HepG2 (cell line): ENCODE measurements around the gene HEXD. TPM values are rescaled to one million over a fixed set of nuclear protein-coding genes. Genes with fewer than 3 reads are reported as not detected.

Experiments
- AHR ChIP-seq: IDR thresholded peaks from 2 replicates; pipeline ENCODE4 v1.6.1; 2018; ENCODE audit warnings: missing genetic modification reagents, missing compliant biosample characterization
- HOXA5 ChIP-seq: sonication (generic); formaldehyde crosslinking; IDR thresholded peaks from 2 replicates; pipeline ENCODE4 v1.4.0; 2020; ENCODE audit warnings: missing genetic modification reagents
- JDP2 ChIP-seq: sonication (generic); formaldehyde crosslinking; IDR thresholded peaks from 2 replicates; pipeline ENCODE4 v1.8.1; 2022; ENCODE audit warnings: missing genetic modification reagents, borderline replicate concordance
- RAD51 ChIP-seq: fragments of 450-650 bp; IDR thresholded peaks from 2 replicates; pipeline ENCODE4 v1.6.1; 2016; ENCODE audit warnings: borderline replicate concordance
- SALL2 ChIP-seq: sonication (generic); formaldehyde crosslinking; IDR thresholded peaks from 2 replicates; pipeline ENCODE4 v1.8.1; 2023; ENCODE audit warnings: mild to moderate bottlenecking, missing genetic modification reagents, inconsistent platforms
- ZNF350 ChIP-seq: sonication (generic); formaldehyde crosslinking; IDR thresholded peaks from 2 replicates; pipeline ENCODE4 v1.4.0; 2020; ENCODE audit warnings: mild to moderate bottlenecking, low read depth, missing genetic modification reagents, borderline replicate concordance
- ZNF460 ChIP-seq: sonication (generic); formaldehyde crosslinking; IDR thresholded peaks from 2 replicates; pipeline ENCODE4 v1.5.1; 2020; ENCODE audit warnings: missing genetic modification reagents, mild to moderate bottlenecking, borderline replicate concordance
- polyA plus RNA-seq, 8 experiments: library from polyadenylated mRNA; depleted of rRNA in 3 of 8; stranded (reverse) in 7 of 8; unstranded in 1 of 8; fragments of >200 nt; fragmentation: Illumina TruSeq in 4 of 8; extraction: Trizol in 4 of 8; gene quantifications; 2 replicates each; pipeline versions ENCODE4 v1.2.1 to v1.2.3, GENCODE V29; 2011 to 2016; ENCODE audit warnings: low read depth in 4 of 8, missing spikeins in 1 of 8, mixed read lengths in 1 of 8; ENCODE audit not compliant: insufficient read depth in 1 of 8
- total RNA-seq, 5 experiments: library from RNA; depleted of rRNA; stranded (reverse); fragments of >200 nt; fragmentation: Illumina TruSeq; extraction: Trizol; gene quantifications; 2 replicates each; pipeline ENCODE4 v1.2.3, GENCODE V29; 2016; ENCODE audit warnings: low read depth in 1 of 5
- TF ChIP-seq, protein P1 (sequence below): IDR thresholded peaks from 2 replicates; pipeline ENCODE4 v1.4.0; 2020; ENCODE audit warnings: mild to moderate bottlenecking, missing genetic modification reagents
- TF ChIP-seq, protein P2 (sequence below): sonication (generic); formaldehyde crosslinking; IDR thresholded peaks from 2 replicates; pipeline ENCODE4 v1.5.1; 2020; ENCODE audit warnings: missing genetic modification reagents, mild to moderate bottlenecking, borderline replicate concordance
- TF ChIP-seq, protein P3 (sequence below): sonication (generic); formaldehyde crosslinking; IDR thresholded peaks from 2 replicates; pipeline ENCODE4 v1.4.0; 2020; ENCODE audit warnings: low read depth, mild to moderate bottlenecking, missing genetic modification reagents
- TF ChIP-seq, protein P4 (sequence below): sonication (generic); formaldehyde crosslinking; IDR thresholded peaks from 2 replicates; pipeline ENCODE4 v1.8.0; 2022; ENCODE audit warnings: missing genetic modification reagents, mild to moderate bottlenecking, borderline replicate concordance
- TF ChIP-seq, protein P5 (sequence below): sonication (generic); formaldehyde crosslinking; IDR thresholded peaks from 2 replicates; pipeline ENCODE4 v1.9.0; 2021; ENCODE audit warnings: missing genetic modification reagents, borderline replicate concordance
- TF ChIP-seq, protein P6 (sequence below): sonication (generic); formaldehyde crosslinking; IDR thresholded peaks from 2 replicates; pipeline ENCODE4 v1.4.0; 2020; ENCODE audit warnings: mild to moderate bottlenecking, low read depth, missing genetic modification reagents

The HEXD gene
- total and polyA plus RNA-seq, 2 of the 13 experiments (the other 11 are each of a cell fraction or from before 2014, with no cell fraction given), result 22.3 to 41.8 TPM

DNA sequence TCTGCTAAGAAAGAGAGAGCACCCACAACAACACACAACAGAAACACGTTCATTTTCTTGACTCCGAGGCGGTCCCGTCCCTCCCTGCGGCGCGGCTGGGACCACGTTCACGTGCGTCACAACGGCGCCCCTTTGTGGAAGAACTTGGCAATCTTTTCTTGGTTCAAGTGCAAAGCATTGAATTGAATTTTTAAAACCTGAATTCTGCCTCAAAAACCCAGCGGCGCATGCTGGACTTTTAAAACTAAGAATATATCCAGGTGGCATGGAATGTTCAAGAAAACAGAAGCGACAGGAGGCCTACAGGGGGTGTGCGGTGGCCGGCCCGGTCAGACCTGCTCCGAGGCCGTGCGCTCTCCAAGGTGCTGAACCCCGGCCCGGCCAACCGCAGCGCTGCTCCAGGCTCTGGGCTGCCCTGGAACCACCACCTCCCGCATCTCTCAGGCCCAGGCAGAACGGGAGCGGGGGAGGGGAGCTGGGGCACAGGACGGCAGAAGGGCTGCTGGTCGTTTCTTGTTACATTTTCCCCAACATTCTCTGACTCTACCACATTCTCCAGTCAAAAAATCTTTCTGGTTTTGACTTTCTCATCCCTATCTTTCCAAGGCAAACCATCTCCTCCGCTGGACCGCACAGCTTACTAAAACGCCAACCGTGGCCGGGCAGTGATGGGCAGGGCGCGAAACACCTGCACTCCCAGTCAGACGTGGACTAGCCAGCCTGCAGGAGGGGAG is 3.4 kb upstream of the HEXD start (continued):
- TF ChIP-seq, protein P1, sequence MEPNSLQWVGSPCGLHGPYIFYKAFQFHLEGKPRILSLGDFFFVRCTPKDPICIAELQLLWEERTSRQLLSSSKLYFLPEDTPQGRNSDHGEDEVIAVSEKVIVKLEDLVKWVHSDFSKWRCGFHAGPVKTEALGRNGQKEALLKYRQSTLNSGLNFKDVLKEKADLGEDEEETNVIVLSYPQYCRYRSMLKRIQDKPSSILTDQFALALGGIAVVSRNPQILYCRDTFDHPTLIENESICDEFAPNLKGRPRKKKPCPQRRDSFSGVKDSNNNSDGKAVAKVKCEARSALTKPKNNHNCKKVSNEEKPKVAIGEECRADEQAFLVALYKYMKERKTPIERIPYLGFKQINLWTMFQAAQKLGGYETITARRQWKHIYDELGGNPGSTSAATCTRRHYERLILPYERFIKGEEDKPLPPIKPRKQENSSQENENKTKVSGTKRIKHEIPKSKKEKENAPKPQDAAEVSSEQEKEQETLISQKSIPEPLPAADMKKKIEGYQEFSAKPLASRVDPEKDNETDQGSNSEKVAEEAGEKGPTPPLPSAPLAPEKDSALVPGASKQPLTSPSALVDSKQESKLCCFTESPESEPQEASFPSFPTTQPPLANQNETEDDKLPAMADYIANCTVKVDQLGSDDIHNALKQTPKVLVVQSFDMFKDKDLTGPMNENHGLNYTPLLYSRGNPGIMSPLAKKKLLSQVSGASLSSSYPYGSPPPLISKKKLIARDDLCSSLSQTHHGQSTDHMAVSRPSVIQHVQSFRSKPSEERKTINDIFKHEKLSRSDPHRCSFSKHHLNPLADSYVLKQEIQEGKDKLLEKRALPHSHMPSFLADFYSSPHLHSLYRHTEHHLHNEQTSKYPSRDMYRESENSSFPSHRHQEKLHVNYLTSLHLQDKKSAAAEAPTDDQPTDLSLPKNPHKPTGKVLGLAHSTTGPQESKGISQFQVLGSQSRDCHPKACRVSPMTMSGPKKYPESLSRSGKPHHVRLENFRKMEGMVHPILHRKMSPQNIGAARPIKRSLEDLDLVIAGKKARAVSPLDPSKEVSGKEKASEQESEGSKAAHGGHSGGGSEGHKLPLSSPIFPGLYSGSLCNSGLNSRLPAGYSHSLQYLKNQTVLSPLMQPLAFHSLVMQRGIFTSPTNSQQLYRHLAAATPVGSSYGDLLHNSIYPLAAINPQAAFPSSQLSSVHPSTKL (CRISPR knock-in tag), result peak; percentile 72
- TF ChIP-seq ZNF350 (CRISPR knock-in tag) (peak; percentile 70), RAD51 (no peak), SALL2 (CRISPR knock-in tag) (peak; percentile 85), AHR (peak; percentile 97), JDP2 (CRISPR knock-in tag) (no peak; the same call in 1 of the 2 replicates), ZNF460 (CRISPR knock-in tag) (no peak), HOXA5 (CRISPR knock-in tag) (peak; percentile 99)
- TF ChIP-seq, protein P2, sequence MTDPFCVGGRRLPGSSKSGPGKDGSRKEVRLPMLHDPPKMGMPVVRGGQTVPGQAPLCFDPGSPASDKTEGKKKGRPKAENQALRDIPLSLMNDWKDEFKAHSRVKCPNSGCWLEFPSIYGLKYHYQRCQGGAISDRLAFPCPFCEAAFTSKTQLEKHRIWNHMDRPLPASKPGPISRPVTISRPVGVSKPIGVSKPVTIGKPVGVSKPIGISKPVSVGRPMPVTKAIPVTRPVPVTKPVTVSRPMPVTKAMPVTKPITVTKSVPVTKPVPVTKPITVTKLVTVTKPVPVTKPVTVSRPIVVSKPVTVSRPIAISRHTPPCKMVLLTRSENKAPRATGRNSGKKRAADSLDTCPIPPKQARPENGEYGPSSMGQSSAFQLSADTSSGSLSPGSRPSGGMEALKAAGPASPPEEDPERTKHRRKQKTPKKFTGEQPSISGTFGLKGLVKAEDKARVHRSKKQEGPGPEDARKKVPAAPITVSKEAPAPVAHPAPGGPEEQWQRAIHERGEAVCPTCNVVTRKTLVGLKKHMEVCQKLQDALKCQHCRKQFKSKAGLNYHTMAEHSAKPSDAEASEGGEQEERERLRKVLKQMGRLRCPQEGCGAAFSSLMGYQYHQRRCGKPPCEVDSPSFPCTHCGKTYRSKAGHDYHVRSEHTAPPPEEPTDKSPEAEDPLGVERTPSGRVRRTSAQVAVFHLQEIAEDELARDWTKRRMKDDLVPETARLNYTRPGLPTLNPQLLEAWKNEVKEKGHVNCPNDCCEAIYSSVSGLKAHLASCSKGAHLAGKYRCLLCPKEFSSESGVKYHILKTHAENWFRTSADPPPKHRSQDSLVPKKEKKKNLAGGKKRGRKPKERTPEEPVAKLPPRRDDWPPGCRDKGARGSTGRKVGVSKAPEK (CRISPR knock-in tag), result peak; percentile 77; the same call in 1 of the 2 replicates
- TF ChIP-seq, protein P3, sequence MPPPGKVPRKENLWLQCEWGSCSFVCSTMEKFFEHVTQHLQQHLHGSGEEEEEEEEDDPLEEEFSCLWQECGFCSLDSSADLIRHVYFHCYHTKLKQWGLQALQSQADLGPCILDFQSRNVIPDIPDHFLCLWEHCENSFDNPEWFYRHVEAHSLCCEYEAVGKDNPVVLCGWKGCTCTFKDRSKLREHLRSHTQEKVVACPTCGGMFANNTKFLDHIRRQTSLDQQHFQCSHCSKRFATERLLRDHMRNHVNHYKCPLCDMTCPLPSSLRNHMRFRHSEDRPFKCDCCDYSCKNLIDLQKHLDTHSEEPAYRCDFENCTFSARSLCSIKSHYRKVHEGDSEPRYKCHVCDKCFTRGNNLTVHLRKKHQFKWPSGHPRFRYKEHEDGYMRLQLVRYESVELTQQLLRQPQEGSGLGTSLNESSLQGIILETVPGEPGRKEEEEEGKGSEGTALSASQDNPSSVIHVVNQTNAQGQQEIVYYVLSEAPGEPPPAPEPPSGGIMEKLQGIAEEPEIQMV (CRISPR knock-in tag), result peak; percentile 34; the same call in 1 of the 2 replicates
- TF ChIP-seq, protein P4, sequence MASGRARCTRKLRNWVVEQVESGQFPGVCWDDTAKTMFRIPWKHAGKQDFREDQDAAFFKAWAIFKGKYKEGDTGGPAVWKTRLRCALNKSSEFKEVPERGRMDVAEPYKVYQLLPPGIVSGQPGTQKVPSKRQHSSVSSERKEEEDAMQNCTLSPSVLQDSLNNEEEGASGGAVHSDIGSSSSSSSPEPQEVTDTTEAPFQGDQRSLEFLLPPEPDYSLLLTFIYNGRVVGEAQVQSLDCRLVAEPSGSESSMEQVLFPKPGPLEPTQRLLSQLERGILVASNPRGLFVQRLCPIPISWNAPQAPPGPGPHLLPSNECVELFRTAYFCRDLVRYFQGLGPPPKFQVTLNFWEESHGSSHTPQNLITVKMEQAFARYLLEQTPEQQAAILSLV (CRISPR knock-in tag), result peak; percentile 89; the same call in 1 of the 2 replicates
- TF ChIP-seq, protein P5, sequence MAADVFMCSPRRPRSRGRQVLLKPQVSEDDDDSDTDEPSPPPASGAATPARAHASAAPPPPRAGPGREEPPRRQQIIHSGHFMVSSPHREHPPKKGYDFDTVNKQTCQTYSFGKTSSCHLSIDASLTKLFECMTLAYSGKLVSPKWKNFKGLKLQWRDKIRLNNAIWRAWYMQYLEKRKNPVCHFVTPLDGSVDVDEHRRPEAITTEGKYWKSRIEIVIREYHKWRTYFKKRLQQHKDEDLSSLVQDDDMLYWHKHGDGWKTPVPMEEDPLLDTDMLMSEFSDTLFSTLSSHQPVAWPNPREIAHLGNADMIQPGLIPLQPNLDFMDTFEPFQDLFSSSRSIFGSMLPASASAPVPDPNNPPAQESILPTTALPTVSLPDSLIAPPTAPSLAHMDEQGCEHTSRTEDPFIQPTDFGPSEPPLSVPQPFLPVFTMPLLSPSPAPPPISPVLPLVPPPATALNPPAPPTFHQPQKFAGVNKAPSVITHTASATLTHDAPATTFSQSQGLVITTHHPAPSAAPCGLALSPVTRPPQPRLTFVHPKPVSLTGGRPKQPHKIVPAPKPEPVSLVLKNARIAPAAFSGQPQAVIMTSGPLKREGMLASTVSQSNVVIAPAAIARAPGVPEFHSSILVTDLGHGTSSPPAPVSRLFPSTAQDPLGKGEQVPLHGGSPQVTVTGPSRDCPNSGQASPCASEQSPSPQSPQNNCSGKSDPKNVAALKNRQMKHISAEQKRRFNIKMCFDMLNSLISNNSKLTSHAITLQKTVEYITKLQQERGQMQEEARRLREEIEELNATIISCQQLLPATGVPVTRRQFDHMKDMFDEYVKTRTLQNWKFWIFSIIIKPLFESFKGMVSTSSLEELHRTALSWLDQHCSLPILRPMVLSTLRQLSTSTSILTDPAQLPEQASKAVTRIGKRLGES (CRISPR knock-in tag), result peak; percentile 94
- TF ChIP-seq, protein P6, sequence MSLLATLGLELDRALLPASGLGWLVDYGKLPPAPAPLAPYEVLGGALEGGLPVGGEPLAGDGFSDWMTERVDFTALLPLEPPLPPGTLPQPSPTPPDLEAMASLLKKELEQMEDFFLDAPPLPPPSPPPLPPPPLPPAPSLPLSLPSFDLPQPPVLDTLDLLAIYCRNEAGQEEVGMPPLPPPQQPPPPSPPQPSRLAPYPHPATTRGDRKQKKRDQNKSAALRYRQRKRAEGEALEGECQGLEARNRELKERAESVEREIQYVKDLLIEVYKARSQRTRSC (CRISPR knock-in tag), result peak; percentile 83; the same call in 1 of the 2 replicates
